Ammon's horn (tissue), 1 donor: Measurements from ENCODE around the gene AKAP13.

Experiments used
- DNase-seq: peaks from one replicate; pipeline ENCODE4 v3.0.0-alpha.2; 2016; ENCODE audit warnings: low spot score

The AKAP13 gene

GRCh38 chr15:85444122-85444745 lies 63.8 kb downstream of the AKAP13 start:
- no peak for DNase-seq

- no peak for DNase-seq
Measured at GRCh38 chr15:85445361-85445760, 65.0 kb downstream of the AKAP13 start.

GRCh38 chr15:85451099-85451700 lies 70.8 kb downstream of the AKAP13 start:
- no peak for DNase-seq

- no peak for DNase-seq
Measured at GRCh38 chr15:85452436-85452835, 72.0 kb downstream of the AKAP13 start.

- no peak for DNase-seq
Measured at GRCh38 chr15:85453144-85453872, 72.9 kb downstream of the AKAP13 start.

- DNase-seq = no peak
Measured at GRCh38 chr15:85454403-85454802, 74.0 kb downstream of the AKAP13 start.

- no peak for DNase-seq
Measured at GRCh38 chr15:85455891-85456290, 75.5 kb downstream of the AKAP13 start.

- DNase-seq = no peak
Measured at GRCh38 chr15:85456798-85457197, 76.4 kb downstream of the AKAP13 start.

GRCh38 chr15:85457392-85457968 lies 77.1 kb downstream of the AKAP13 start:
- no peak for DNase-seq

- DNase-seq = no peak
Measured at GRCh38 chr15:85458764-85459163, 78.4 kb downstream of the AKAP13 start.

- no peak for DNase-seq
Measured at GRCh38 chr15:85462029-85462428, 81.6 kb downstream of the AKAP13 start.

- no peak for DNase-seq
Measured at GRCh38 chr15:85463276-85463892, 83.0 kb downstream of the AKAP13 start.

GRCh38 chr15:85463976-85464375 lies 83.6 kb downstream of the AKAP13 start:
- DNase-seq = no peak

- DNase-seq = no peak
Measured at GRCh38 chr15:85464471-85464870, 84.1 kb downstream of the AKAP13 start.

- no peak for DNase-seq
Measured at GRCh38 chr15:85470563-85471271, 90.3 kb downstream of the AKAP13 start.

GRCh38 chr15:85472349-85472748 lies 91.9 kb downstream of the AKAP13 start:
- DNase-seq = no peak

- DNase-seq = no peak
Measured at GRCh38 chr15:85473455-85473854, 93.1 kb downstream of the AKAP13 start.

- no peak for DNase-seq
Measured at GRCh38 chr15:85474700-85475316, 94.4 kb downstream of the AKAP13 start.

- DNase-seq = peak; percentile 13
Measured at GRCh38 chr15:85475317-85475701, 94.9 kb downstream of the AKAP13 start.

- DNase-seq = no peak
Measured at GRCh38 chr15:85475711-85476110, 95.3 kb downstream of the AKAP13 start.

GRCh38 chr15:85477061-85477460 lies 96.7 kb downstream of the AKAP13 start:
- DNase-seq = no peak

- no peak for DNase-seq
Measured at GRCh38 chr15:85477730-85478129, 97.3 kb downstream of the AKAP13 start.
